ENCODE measurements around the gene C17orf107. TPM values are rescaled to one million over a fixed set of nuclear protein-coding genes. Genes with fewer than 3 reads are reported as not detected.

C17orf107 gene
- total RNA-seq, 1 experiment from 2014 or later, result 2.7 TPM

GRCh38 chr17:4897198-4897687, 2.1 kb upstream of the C17orf107 start:
- Histone ChIP-seq H3K4me1 (ENCODE audit: insufficient read depth, low read length, poor library complexity, severe bottlenecking) (peaks cover 5% of the 10 kb centered on the region), H3K27ac (ENCODE audit: low read depth, low read length, poor library complexity, severe bottlenecking) (no peak overlapping the region), H3K27me3 (replicated peaks; ENCODE audit: insufficient read depth, low read depth, low read length, poor library complexity) (no peaks in the 10 kb centered on the region), H3K9me3 (ENCODE audit: low read depth, low read length, poor library complexity, severe bottlenecking) (no peaks in the 10 kb centered on the region), H3K36me3 (ENCODE audit: insufficient read depth, low read length, poor library complexity, severe bottlenecking) (peaks cover 30% of the 10 kb centered on the region), H3K4me3 (ENCODE audit: low read depth, low read length, poor library complexity, severe bottlenecking) (no peak overlapping the region)
- CTCF ChIA-PET, result no interaction called here
- no peak for TF ChIP-seq CTCF (conservative IDR thresholded peaks at IDR 0.05; ENCODE audit: low read depth, low read length)
- no peak for TF ChIP-seq EZH2 (IDR thresholded peaks at IDR 0.05; ENCODE audit: borderline replicate concordance, low read depth, low read length, poor library complexity, severe bottlenecking)
- BruUV-seq (replicated peaks), result no TSS peak
- DNase-seq (ENCODE audit: low spot score), result no peak
- POLR2A ChIA-PET (ENCODE audit: low non-redundant PET), result no interaction called here
- intact Hi-C loops (cut with micrococcal nuclease; ENCODE audit: unreplicated experiment), result no loop called here

GRCh38 chr17:4897785-4898184, 1.6 kb upstream of the C17orf107 start:
- ChIA-PET POLR2A (ENCODE audit: low non-redundant PET) (no interaction called here), CTCF (no interaction called here)
- Histone ChIP-seq H3K4me1 (ENCODE audit: insufficient read depth, low read length, poor library complexity, severe bottlenecking) (peaks cover 6% of the 10 kb centered on the region), H3K9me3 (ENCODE audit: low read depth, low read length, poor library complexity, severe bottlenecking) (no peaks in the 10 kb centered on the region), H3K27ac (ENCODE audit: low read depth, low read length, poor library complexity, severe bottlenecking) (no peak overlapping the region), H3K4me3 (ENCODE audit: low read depth, low read length, poor library complexity, severe bottlenecking) (no peak overlapping the region), H3K27me3 (replicated peaks; ENCODE audit: insufficient read depth, low read depth, low read length, poor library complexity) (no peaks in the 10 kb centered on the region), H3K36me3 (ENCODE audit: insufficient read depth, low read length, poor library complexity, severe bottlenecking) (peaks cover 25% of the 10 kb centered on the region)
- no TSS peak for BruUV-seq (replicated peaks)
- no peak for TF ChIP-seq EZH2 (IDR thresholded peaks at IDR 0.05; ENCODE audit: borderline replicate concordance, low read depth, low read length, poor library complexity, severe bottlenecking)
- TF ChIP-seq CTCF (conservative IDR thresholded peaks at IDR 0.05; ENCODE audit: low read depth, low read length), result no peak
- intact Hi-C loops (cut with micrococcal nuclease; ENCODE audit: unreplicated experiment), result no loop called here
- no peak for DNase-seq (ENCODE audit: low spot score)

- no peaks in the 10 kb centered on the region for H3K9me3 ChIP-seq (ENCODE audit: low read depth, low read length, poor library complexity, severe bottlenecking)
- no peak for DNase-seq (ENCODE audit: low spot score)
- no peaks in the 10 kb centered on the region for H3K27me3 ChIP-seq (replicated peaks; ENCODE audit: insufficient read depth, low read depth, low read length, poor library complexity)
- H3K27ac ChIP-seq (ENCODE audit: low read depth, low read length, poor library complexity, severe bottlenecking), result peak overlapping the region; percentile 89
- peaks cover 12% of the 10 kb centered on the region for H3K4me1 ChIP-seq (ENCODE audit: insufficient read depth, low read length, poor library complexity, severe bottlenecking)
- POLR2A ChIA-PET (ENCODE audit: low non-redundant PET), result no interaction called here
- H3K36me3 ChIP-seq (ENCODE audit: insufficient read depth, low read length, poor library complexity, severe bottlenecking), result peaks cover 22% of the 10 kb centered on the region
- H3K4me3 ChIP-seq (ENCODE audit: low read depth, low read length, poor library complexity, severe bottlenecking), result peak overlapping the region; percentile 52
- TF ChIP-seq EZH2 (IDR thresholded peaks at IDR 0.05; ENCODE audit: borderline replicate concordance, low read depth, low read length, poor library complexity, severe bottlenecking) (no peak), CTCF (conservative IDR thresholded peaks at IDR 0.05; ENCODE audit: low read depth, low read length) (no peak)
- BruUV-seq (replicated peaks), result no TSS peak
- intact Hi-C loops (cut with micrococcal nuclease; ENCODE audit: unreplicated experiment), result no loop called here
- CTCF ChIA-PET, result interaction anchor here (1.2 kb wide), 1 partner anchor 332 kb away, joined by 3 read pairs; no protein-coding TSS in a partner anchor
Observed at GRCh38 chr17:4898351-4898750, 985 bp upstream of the C17orf107 start.
